ENCODE measurements around the gene TRABD2A. TPM values are rescaled to one million over a fixed set of nuclear protein-coding genes. Genes with fewer than 3 reads are reported as not detected.
"Not testable (repeated sequence)": the region's sequence is repeated elsewhere in the genome, so short reads cannot be mapped to it uniquely, and the experiment has no call there.

Gene TRABD2A
- total RNA-seq, 1 donor from 2014 or later: 4.1 TPM

DNA sequence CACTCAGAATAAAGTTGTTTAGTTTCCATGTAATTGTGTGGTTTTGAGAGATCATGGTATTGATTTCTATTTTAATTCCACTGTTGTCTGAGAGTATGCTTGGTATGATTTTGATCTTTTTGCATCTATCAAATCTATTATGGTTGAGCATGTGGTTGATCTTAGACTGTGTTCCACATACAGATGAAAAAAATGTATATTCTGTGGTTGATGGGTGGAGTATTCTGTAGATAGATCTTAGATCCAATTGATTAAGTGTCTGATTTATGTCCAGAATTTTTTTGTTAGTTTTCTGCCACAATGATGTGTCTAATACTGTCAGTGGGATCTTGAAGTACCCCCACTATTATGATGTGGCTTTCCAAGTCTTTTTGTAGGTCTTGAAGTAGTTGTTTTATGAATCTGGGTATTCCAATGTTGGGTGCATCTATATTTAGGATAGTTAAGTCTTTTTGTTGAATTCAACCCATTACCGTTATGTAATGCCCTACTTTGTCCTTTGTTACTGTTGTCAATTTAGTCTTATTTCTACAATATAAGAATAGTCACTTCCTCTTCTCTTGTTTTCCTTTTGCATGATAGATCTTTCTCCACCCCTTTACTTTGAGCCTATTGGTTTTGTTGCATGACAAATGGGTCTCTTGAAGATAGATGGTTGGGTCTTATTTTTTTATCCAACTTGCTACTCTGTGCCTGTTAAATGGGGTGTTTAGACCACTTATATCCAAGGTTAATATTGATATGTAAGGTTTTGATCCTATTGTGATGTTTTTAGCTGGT, 101.8 kb downstream of the TRABD2A start:
- DNase-seq (ENCODE audit: low spot score): no peak

DNA sequence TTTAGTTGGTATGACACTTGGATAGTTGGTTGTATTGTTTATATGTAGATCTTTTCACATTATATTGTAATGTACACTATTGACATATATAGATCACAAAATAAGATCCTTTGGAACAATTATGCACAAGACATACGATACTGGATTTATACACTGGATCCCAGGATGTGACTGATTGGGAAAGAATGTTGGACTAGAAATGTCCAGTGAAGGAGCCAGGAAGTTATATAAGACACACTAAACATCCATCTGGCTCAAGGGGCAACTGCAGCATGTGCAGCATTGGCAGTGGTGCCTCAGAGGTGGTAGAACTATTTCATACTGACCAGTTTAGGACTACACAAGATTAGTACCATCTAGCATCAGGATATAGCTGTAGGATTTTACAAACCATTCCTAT, 104.9 kb downstream of the TRABD2A start:
- no peak for DNase-seq (ENCODE audit: low spot score)

DNA sequence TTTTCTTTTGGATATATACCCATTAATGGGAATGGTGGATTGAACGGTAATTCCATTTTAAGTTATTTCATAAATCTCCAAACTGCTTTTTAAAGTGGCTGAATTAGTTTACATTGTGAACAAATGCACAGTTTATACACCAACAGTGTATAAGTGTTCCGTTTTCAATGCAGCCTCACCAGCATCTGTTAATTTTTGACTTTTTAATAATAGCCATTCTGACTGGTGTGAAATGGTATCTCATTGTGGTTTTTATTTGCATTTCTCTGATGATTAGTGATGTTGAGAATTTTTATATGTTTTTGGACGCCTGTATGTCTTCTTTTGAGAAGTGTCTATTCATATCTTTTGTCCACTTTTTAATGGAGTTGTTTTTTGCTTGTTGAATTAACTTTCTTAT, 107.3 kb downstream of the TRABD2A start:
- DNase-seq (ENCODE audit: low spot score): not testable (repeated sequence)

Other genes starting within 250 kb of the TRABD2A start
- gene TMSB10, start 24.6 kb upstream of the TRABD2A start, total RNA-seq: 1,066 TPM
- 55.2 TPM for gene KCMF1, start 90.1 kb upstream of the TRABD2A start, total RNA-seq